OCI-LY3 (cell line): Measurements from ENCODE around the gene MAL.

Experiments used
- H2AFZ ChIP-seq: fragments of 200-600, 300-600 bp; shearing (Covaris generic); 2 replicates; pipeline ENCODE4 v1.6.0; 2014; ENCODE audit warnings: antibody characterized with exemption, low read depth, low read length
- H3K27ac ChIP-seq: fragments of 200-600, 300-600 bp; sonication (generic); 2 replicates; pipeline ENCODE4 v1.5.1; 2014; ENCODE audit warnings: mild to moderate bottlenecking, low read length, moderate library complexity, mixed read lengths
- H3K27me3 ChIP-seq: fragments of 200-600, 300-600 bp; sonication (generic); 2 replicates; pipeline ENCODE4 v1.6.1; 2014; ENCODE audit warnings: low read depth, low read length, mixed read lengths
- H3K36me3 ChIP-seq: fragments of 200-600, 300-600 bp; sonication (generic); replicated peaks from 2 replicates; pipeline ENCODE3; 2014; ENCODE audit warnings: low read depth, low read length, mixed read lengths
- H3K4me1 ChIP-seq: fragments of 300-600, 200-600 bp; sonication (generic); 2 replicates; pipeline ENCODE4 v1.6.1; 2014; ENCODE audit warnings: low read length, mixed read lengths
- H3K4me2 ChIP-seq: fragments of 200-600, 300-600 bp; sonication (generic); 2 replicates; pipeline ENCODE4 v1.6.1; 2014; ENCODE audit warnings: low read length, mixed read lengths
- H3K4me3 ChIP-seq: fragments of 300-600, 200-600 bp; sonication (generic); 2 replicates; pipeline ENCODE4 v1.5.1; 2014; ENCODE audit warnings: antibody characterized with exemption, mild to moderate bottlenecking, low read length, moderate library complexity
- H3K79me2 ChIP-seq: fragments of 300-600, 200-600 bp; shearing (Covaris generic); 2 replicates; pipeline ENCODE4 v1.6.1; 2014; ENCODE audit warnings: mild to moderate bottlenecking, low read length, mixed read lengths
- H3K9ac ChIP-seq: fragments of 300-600, 200-600 bp; shearing (Covaris generic); 2 replicates; pipeline ENCODE4 v1.6.0; 2014; ENCODE audit warnings: mild to moderate bottlenecking, low read length, moderate library complexity
- H3K9me3 ChIP-seq: fragments of 200-600, 300-600 bp; shearing (Covaris generic); 2 replicates; pipeline ENCODE4 v1.6.1; 2014; ENCODE audit warnings: low read length, mixed read lengths; ENCODE audit not compliant: insufficient read depth
- H4K20me1 ChIP-seq: fragments of 200-600, 300-600 bp; sonication (generic); 2 replicates; pipeline ENCODE4 v1.6.1; 2016; ENCODE audit warnings: low read length, mixed read lengths; ENCODE audit not compliant: insufficient read depth
- EZH2phosphoT487 ChIP-seq: fragments of 200-600 bp; shearing (Covaris generic); IDR thresholded peaks from 2 replicates; pipeline ENCODE4 v1.6.1; 2018; ENCODE audit warnings: antibody characterized with exemption, mixed run types, low read depth
- TF ChIP-seq, protein P1 (sequence below): fragments of 200-600, 300-600 bp; sonication (generic); IDR thresholded peaks from 2 replicates; pipeline ENCODE4 v1.5.1; 2014; ENCODE audit warnings: antibody characterized with exemption, low read length, low read depth

Gene MAL

DNA sequence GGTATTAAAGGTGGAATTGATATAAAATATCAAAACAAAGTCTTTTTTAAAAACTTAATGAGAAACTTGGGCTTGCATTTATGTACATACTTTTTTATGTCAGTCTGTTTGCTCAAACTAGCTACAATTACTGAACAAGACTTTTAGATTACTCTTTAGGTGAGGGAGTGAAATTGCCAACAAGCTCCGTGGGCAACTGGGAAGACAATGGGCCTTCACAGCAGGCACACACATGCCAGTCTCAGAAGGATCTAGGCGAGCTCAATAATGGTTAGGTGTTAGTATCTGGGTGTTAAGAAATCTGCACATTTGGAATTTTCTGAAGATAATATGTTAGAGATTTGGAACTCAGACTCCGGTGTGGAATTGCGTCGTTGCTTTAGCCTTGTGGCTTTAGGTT is 23.0 kb upstream of the MAL start:
- Histone ChIP-seq H3K27me3 (no peaks in the 10 kb centered on the region), H3K9ac (no peak overlapping the region), H3K27ac (no peak overlapping the region), H3K36me3 (no peaks in the 10 kb centered on the region), H3K4me1 (no peaks in the 10 kb centered on the region), H4K20me1 (no peaks in the 10 kb centered on the region), H3K9me3 (no peaks in the 10 kb centered on the region), H3K4me3 (no peak overlapping the region), H3K4me2 (no peak overlapping the region), H2AFZ (no peak overlapping the region), H3K79me2 (no peaks in the 10 kb centered on the region)
- TF ChIP-seq, protein P1, sequence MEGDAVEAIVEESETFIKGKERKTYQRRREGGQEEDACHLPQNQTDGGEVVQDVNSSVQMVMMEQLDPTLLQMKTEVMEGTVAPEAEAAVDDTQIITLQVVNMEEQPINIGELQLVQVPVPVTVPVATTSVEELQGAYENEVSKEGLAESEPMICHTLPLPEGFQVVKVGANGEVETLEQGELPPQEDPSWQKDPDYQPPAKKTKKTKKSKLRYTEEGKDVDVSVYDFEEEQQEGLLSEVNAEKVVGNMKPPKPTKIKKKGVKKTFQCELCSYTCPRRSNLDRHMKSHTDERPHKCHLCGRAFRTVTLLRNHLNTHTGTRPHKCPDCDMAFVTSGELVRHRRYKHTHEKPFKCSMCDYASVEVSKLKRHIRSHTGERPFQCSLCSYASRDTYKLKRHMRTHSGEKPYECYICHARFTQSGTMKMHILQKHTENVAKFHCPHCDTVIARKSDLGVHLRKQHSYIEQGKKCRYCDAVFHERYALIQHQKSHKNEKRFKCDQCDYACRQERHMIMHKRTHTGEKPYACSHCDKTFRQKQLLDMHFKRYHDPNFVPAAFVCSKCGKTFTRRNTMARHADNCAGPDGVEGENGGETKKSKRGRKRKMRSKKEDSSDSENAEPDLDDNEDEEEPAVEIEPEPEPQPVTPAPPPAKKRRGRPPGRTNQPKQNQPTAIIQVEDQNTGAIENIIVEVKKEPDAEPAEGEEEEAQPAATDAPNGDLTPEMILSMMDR: no peak
- TF ChIP-seq EZH2phosphoT487: no peak

DNA sequence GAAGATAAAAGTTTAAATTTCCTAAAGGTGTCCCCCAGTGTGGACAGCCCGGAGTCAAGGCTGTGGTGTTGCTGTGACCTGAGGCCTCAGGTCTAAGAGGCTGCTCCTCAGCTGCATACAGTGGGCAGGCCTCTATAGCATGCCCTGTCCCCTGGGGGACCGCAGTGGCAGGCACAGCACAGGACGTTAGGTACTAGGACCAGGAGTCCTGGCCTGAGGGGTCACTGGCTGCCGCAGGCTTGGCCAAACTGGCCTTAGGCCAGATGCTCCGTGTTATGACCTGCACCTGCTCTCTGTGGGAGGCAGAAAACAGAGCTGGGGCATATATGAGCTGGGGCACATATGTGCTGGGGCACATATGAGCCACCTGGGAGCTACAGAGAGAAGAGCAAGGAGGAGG is 21.2 kb upstream of the MAL start:
- Histone ChIP-seq H3K4me2 (no peak overlapping the region), H4K20me1 (no peaks in the 10 kb centered on the region), H3K27ac (no peak overlapping the region), H3K4me1 (no peaks in the 10 kb centered on the region), H3K36me3 (no peaks in the 10 kb centered on the region), H3K9me3 (no peaks in the 10 kb centered on the region), H3K4me3 (no peak overlapping the region), H3K27me3 (no peaks in the 10 kb centered on the region), H3K79me2 (no peaks in the 10 kb centered on the region), H2AFZ (no peak overlapping the region), H3K9ac (no peak overlapping the region)
- TF ChIP-seq, protein P1: no peak
- no peak for TF ChIP-seq EZH2phosphoT487

DNA sequence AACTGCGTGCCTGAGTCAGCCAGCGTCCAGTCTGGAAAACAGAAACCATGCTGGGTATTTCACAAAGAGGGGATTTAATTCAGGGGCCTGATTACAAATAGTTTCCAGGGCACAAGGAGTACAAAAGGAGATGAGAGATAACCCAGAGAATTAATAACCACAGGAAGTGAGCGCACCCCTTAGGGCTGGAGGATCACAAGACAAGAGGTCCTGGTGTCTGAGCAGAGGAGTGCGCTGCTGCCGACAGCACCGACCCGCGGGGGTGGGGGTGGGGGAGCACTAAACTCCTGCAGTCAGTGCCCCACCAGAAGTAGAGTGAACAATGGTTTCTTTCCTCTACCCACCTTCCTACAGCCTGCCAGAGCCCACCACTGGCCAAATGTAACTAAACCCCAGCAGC is 20.8 kb upstream of the MAL start:
- TF ChIP-seq EZH2phosphoT487: no peak
- TF ChIP-seq, protein P1: no peak
- H3K9ac ChIP-seq: no peak overlapping the region
- no peaks in the 10 kb centered on the region for H3K27me3 ChIP-seq
- H3K79me2 ChIP-seq: no peaks in the 10 kb centered on the region
- H3K4me2 ChIP-seq: no peak overlapping the region
- H2AFZ ChIP-seq: no peak overlapping the region
- H3K36me3 ChIP-seq: no peaks in the 10 kb centered on the region
- H3K27ac ChIP-seq: no peak overlapping the region
- H3K9me3 ChIP-seq: no peaks in the 10 kb centered on the region
- no peaks in the 10 kb centered on the region for H3K4me1 ChIP-seq
- no peak overlapping the region for H3K4me3 ChIP-seq
- no peaks in the 10 kb centered on the region for H4K20me1 ChIP-seq

DNA sequence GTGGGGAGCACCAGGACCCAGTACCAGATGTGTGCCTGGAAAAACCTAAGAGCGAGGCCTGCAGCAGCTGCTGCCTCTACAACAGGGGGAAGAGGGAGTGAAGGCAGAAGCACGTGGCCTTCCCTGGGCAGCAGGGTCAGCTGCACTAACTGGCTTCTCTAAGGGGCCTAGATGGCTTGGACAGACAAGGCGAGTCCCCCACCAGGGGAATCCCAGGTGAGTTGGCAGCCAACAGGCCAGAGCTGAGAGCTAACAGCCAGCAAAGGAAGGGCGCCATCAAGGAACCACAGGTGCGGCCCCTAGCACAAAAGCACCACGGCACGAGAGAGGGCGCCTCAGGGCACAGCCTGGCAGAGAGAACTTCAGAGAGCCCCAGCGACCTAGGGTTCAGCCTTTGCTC is 19.8 kb upstream of the MAL start:
- H3K4me2 ChIP-seq: no peak overlapping the region
- H3K4me3 ChIP-seq: no peak overlapping the region
- no peak overlapping the region for H3K27ac ChIP-seq
- H3K9ac ChIP-seq: no peak overlapping the region
- H3K79me2 ChIP-seq: no peaks in the 10 kb centered on the region
- no peak for TF ChIP-seq EZH2phosphoT487
- TF ChIP-seq, protein P1: no peak
- no peaks in the 10 kb centered on the region for H3K36me3 ChIP-seq
- H3K4me1 ChIP-seq: no peaks in the 10 kb centered on the region
- no peaks in the 10 kb centered on the region for H4K20me1 ChIP-seq
- no peak overlapping the region for H2AFZ ChIP-seq
- H3K9me3 ChIP-seq: no peaks in the 10 kb centered on the region
- H3K27me3 ChIP-seq: no peaks in the 10 kb centered on the region
